NCI-H345 treated with DMSO at 0.1 percent for 48 hours (cell line): ENCODE measurements around the gene MTCH1.
"Not testable (repeated sequence)": the region's sequence is repeated elsewhere in the genome, so short reads cannot be mapped to it uniquely, and the experiment has no call there.

Source experiments
- DNase-seq: peaks from one replicate; lab custom pipeline; 2025; ENCODE audit not compliant: unreplicated experiment; lab: John Stamatoyannopoulos, UW

Gene MTCH1

GRCh38 chr6:36997811-36998722, 12.1 kb upstream of the MTCH1 start:
- DNase-seq = no peak

GRCh38 chr6:36990401-36990800, 4.4 kb upstream of the MTCH1 start:
- DNase-seq = not testable (repeated sequence)

GRCh38 chr6:36989264-36989663, 3.3 kb upstream of the MTCH1 start:
- DNase-seq = no peak

- no peak for DNase-seq
These were observed 680 bp upstream of the MTCH1 start for GRCh38 chr6:36986704-36987047.

GRCh38 chr6:36985417-36985807, 584 bp downstream of the MTCH1 start:
- no peak for DNase-seq

- DNase-seq = no peak
These were observed 1.2 kb downstream of the MTCH1 start for GRCh38 chr6:36984581-36985416.

- DNase-seq = no peak
These were observed 2.5 kb downstream of the MTCH1 start for GRCh38 chr6:36983538-36983937.

GRCh38 chr6:36980876-36981619, 4.9 kb downstream of the MTCH1 start:
- peak; percentile 83 for DNase-seq

GRCh38 chr6:36980129-36980528, 5.9 kb downstream of the MTCH1 start:
- no peak for DNase-seq

GRCh38 chr6:36979347-36979742, 6.7 kb downstream of the MTCH1 start:
- DNase-seq = no peak

- DNase-seq = no peak
These were observed 7.3 kb downstream of the MTCH1 start for GRCh38 chr6:36978421-36979346.

GRCh38 chr6:36977470-36977941, 8.5 kb downstream of the MTCH1 start:
- DNase-seq = no peak

GRCh38 chr6:36976931-36977330, 9.1 kb downstream of the MTCH1 start:
- no peak for DNase-seq

- no peak for DNase-seq
These were observed 9.5 kb downstream of the MTCH1 start for GRCh38 chr6:36976509-36976908.

GRCh38 chr6:36976007-36976264, 10.1 kb downstream of the MTCH1 start:
- no peak for DNase-seq

- DNase-seq = no peak
These were observed 10.6 kb downstream of the MTCH1 start for GRCh38 chr6:36975231-36976006.

GRCh38 chr6:36973647-36974046, 12.3 kb downstream of the MTCH1 start:
- DNase-seq = no peak

- no peak for DNase-seq
These were observed 12.8 kb downstream of the MTCH1 start for GRCh38 chr6:36973190-36973589.

GRCh38 chr6:36971921-36972673, 13.9 kb downstream of the MTCH1 start:
- DNase-seq = no peak
